Hypothalamus (tissue), 51 donors: ENCODE results near the gene CACNA2D1.

ENCODE experiments used
- DNase-seq, 51 donors: peaks; one replicate each; lab custom pipeline; 2025; lab: John Stamatoyannopoulos, UW

Gene CACNA2D1

DNA sequence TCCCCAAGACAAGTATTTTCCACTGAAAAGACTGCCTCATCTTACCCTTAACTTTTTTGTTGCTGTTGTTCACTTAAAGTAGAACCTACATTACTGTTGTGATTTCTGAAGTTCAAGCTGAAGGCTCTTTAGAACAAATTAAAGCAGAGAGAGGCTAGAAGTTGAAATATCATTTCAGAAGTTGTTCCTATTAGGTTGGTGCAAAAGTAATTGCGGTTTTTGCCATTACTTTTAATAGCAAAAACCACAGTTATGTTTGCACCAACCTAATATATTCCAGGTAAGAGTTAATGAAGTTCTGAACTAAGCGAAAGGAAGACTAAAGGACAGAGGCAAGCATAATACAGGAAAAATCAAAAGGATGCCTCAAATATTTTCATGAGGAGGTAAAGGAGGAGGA is 153.7 kb downstream of the CACNA2D1 start:
- DNase-seq: no peak

- peak in 1 of 51 donors; percentile 31 for DNase-seq
Measured at GRCh38 chr7:82289152-82289535, 154.4 kb downstream of the CACNA2D1 start.

DNA sequence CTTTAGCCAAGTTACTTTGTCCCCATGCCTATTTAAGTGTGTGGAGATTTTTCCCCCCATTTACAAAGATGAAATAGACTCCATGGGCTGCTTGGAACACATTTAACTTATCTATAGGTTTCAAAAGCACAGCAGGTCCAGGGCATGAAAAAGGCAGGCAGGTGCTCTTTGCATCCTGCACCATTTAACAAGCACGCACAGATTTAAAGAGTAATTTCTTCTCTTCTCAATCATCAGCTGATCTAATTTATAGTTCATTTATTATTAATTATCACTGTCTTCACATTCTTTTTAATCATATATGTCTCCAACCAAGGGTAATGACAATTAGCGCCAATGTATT is 156.8 kb downstream of the CACNA2D1 start:
- DNase-seq: no peak

DNA sequence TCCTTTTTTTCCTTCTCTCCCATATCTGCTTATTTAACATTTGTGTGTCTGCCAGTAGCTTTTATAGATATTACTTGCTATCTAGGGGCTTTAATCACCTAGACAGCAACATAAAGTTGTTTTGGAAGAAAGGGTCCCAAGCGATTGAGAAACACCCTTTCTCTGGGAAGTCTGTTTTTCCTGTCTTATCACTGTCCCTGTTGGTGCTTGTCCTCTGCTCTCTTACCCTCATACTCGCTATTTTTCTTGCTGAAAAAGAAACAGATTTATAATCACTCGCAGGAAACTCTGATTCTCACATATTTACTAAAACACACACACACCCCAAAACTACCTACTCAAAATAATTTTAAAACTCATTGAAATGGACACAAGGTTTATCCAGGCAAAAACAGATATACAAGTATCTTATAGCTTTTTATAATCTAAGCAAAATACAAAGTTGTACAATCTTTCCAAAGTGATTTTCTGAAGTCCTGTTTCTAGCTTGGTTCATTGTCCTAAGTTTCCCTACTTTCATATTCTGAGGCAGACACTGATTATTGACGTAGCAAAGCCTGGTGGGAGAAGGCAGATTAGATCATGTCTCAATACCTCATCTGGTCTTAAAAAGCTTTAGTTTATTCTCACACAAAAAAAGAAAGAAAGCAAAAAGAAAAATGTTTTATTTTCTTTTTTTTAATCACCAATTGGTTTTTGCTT is 157.3 kb downstream of the CACNA2D1 start:
- peak in 1 of 51 donors; percentile 5 for DNase-seq

GRCh38 chr7:82284936-82285519 is 158.5 kb downstream of the CACNA2D1 start:
- DNase-seq: no peak

GRCh38 chr7:82275342-82275741 is 168.2 kb downstream of the CACNA2D1 start:
- DNase-seq: no peak

DNA sequence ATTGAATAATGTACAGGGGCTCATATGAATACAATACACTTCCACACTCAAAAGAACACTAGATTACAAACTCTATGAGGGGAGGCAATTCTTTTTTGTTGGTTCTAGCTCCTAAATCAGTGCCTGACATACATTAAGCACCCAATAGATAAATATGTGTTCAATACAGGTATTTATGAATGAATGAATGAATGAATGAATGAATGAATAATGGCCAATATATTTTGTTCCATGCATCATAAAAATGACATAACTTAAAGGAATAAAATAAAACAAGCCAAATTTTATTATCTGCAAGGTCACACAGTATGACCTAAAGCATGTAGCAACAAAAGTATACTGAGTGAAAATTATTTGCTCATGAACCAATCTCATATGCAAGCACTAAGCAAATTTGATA is 168.9 kb downstream of the CACNA2D1 start:
- DNase-seq: no peak

DNA sequence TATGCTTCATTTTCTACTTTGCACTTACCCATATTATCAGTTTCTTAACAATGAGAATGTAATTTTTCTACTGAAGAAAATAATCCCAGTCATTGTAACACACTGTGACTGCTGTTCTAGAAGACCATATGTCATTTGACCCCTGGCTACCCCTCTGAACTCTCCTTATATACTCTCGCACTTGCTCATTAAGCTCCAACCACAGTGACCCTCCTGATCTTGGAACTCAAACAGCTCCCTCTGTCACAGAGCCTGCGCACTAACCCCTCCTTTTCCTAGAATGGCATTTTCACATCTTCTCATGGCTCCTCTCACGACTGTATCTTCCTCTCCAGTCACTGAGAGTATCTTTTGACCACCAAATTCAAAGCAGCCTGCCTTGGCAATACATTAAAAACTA is 169.7 kb downstream of the CACNA2D1 start:
- DNase-seq: no peak

GRCh38 chr7:82270870-82271269 is 172.7 kb downstream of the CACNA2D1 start:
- no peak for DNase-seq

DNA sequence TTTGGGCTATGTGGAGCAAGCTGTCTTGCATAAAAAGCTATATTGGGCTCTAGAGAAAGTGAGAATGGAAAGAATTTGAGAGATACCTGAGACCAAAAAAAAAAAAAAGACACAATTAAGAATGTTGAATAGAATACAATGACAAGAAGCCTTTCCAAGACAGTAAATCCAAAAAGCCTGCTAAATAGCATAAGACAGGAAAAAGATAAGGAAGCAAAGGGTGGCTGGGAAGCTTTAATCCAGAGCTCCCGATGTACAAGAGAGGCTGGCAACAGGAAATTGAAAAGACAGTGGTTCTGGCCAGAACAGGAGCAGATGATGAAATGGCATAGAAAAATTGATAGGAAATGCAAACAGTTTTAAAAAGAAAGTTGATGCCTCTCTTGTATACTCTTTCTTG is 174.9 kb downstream of the CACNA2D1 start:
- no peak for DNase-seq

DNA sequence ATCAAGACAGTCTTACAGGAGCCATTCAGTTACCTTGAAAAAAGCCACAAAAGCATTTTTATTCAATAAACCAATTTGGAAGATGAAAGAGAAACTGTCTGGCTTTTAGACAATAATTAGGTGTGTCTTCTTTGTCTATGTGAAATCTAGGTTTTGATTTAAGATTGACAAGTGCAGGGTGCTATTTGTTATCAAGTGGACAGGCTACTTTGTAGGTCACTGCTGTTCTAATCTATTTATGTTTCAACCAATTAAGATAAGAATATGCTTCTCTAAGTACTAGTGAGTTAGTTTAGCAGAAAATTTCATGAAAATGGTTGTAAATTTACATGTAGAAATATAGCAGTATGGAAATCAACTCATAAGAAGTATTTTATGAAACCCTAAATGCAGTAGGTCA is 177.5 kb downstream of the CACNA2D1 start:
- DNase-seq: no peak

GRCh38 chr7:82264783-82265305 is 178.7 kb downstream of the CACNA2D1 start:
- no peak for DNase-seq

GRCh38 chr7:82263920-82264782 is 179.4 kb downstream of the CACNA2D1 start:
- no peak for DNase-seq

DNA sequence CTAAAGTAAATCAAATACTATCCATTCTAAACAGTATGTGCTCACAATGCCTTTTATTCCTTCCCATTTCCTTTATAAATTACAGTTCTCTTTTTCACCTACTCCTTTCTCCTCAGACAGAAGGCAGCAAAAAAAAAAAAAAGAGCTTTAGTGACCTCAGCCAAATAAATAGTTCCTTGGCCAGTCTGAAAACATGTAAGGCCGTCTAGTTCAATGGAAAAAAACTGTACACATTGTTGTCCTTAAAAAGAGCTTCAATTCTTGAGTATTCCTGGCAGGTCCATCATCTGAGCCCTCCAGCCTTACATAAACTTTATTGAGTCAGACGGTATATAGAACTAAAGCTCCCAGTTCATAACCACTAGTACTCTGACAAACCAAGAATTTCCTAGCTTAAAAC is 185.4 kb downstream of the CACNA2D1 start:
- no peak for DNase-seq

GRCh38 chr7:82257118-82257695 is 186.4 kb downstream of the CACNA2D1 start:
- DNase-seq: peak in 4 of 51 donors; percentile 3 to 51 (median 7)

GRCh38 chr7:82255706-82256105 is 187.9 kb downstream of the CACNA2D1 start:
- no peak for DNase-seq

GRCh38 chr7:82250598-82250997 is 193.0 kb downstream of the CACNA2D1 start:
- no peak for DNase-seq

- DNase-seq: no peak
Measured at GRCh38 chr7:82249979-82250378, 193.6 kb downstream of the CACNA2D1 start.

DNA sequence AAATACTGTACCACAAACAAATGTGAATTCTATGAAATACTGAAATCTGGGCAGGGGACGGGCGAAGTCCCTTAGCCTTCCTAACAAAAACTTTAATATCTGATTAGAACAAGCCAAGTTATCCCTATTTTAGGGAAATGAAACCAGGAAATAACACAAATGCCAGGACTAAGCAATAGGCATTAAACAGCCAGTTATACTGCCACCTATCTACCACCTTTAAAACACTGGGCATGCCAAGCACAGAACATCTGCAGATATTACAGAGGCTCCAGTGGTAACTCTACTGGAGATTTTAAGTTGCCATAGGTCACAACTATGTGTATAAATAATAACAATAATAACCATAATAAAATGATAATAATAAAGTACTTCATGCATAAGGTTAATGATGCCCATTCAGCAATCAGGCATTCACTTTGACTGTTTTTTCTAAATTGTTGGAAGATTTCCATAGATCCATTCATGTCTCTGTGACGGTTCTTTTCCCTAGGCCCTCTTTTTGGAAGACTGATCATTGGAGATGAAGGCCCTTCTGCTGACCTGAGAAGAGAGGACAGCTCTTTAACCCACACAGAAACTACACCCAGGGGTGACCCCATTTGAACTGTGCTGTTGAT is 195.7 kb downstream of the CACNA2D1 start:
- peak in 3 of 51 donors; percentile 4 to 33 (median 9) for DNase-seq

- no peak for DNase-seq
Measured at GRCh38 chr7:82244947-82245517, 198.5 kb downstream of the CACNA2D1 start.
